ENCODE measurements around the gene P2RY2. TPM values are rescaled to one million over a fixed set of nuclear protein-coding genes. Genes with fewer than 3 reads are reported as not detected.

Gene P2RY2
- total and polyA plus RNA-seq, 9 of the 15 experiments (the other 6 are each of a cell fraction or from before 2014, with no cell fraction given), result not detected

DNA sequence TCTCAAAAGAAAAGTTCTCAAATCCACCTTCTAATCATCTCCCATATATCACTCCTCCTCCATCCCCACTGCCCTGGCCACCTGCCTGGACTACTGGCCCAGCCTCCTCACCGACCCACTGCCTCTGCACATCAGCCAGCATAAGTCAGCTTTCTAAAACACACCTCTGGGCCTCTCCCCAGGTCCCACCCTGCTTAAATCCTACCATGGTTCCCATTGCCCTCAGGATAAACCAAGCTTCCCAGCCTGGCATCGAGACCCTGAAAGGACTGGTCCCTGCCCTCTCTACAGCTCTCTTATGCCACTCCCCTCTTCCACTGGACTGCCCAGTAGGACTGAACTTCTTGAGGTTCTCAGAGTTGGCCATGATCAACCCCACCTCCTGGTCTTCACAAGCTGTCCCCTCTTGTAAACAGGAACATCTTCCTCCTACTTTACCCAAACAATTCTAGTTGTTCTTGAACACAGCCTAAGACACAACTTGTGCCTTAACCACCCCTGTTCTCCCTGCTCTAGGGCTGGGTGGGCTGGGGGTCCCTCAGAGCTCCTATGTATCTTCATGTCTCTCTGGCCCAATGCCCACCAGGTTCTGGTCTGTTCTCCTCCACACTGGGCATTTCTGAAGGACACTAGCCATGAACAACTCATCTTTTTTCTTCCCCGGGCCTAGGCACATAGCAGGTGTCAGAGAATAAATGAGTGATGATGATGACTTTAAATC, 41.5 kb downstream of the P2RY2 start:
- Histone ChIP-seq H3K9ac (ENCODE audit: insufficient read depth in 1 of 2, low read depth in 2 of 2, low read length in 2 of 2) (no peak overlapping the region), H3K4me2 (ENCODE audit: insufficient read depth, low read length) (no peak overlapping the region), H3K27me3 (ENCODE audit: control insufficient read depth in 2 of 2, insufficient read depth in 2 of 2, low read length in 2 of 2) (peaks cover 10 to 20% of the 10 kb centered on the region in 2 experiments), H4K20me1 (replicated peaks; ENCODE audit: control insufficient read depth, insufficient read depth, low read length) (no peaks in the 10 kb centered on the region), H3K9me3 (replicated peaks; ENCODE audit: control insufficient read depth, insufficient read depth, low read depth, low read length) (no peaks in the 10 kb centered on the region), H3K27ac (ENCODE audit: extremely low read depth, low read depth, low read length) (no peak overlapping the region), H3K36me3 (ENCODE audit: control insufficient read depth, insufficient read depth, low read length) (no peaks in the 10 kb centered on the region), H3K79me2 (ENCODE audit: control insufficient read depth, insufficient read depth, low read length) (no peaks in the 10 kb centered on the region), H2AFZ (ENCODE audit: low read depth, low read length) (no peak overlapping the region), H3K9me1 (ENCODE audit: control insufficient read depth, insufficient read depth, low read length) (no peaks in the 10 kb centered on the region), H3K4me1 (replicated peaks in 1 of 2; ENCODE audit: control insufficient read depth in 2 of 2, insufficient read depth in 2 of 2, low read length in 2 of 2) (peaks cover 0 to 5% of the 10 kb centered on the region in 2 experiments; a peak in 1 of 5 replicates), H3K4me3 (no peak overlapping the region)
- FAIRE-seq (no peak), DNase-seq (ENCODE audit: extremely low read depth in 1 of 4, low spot score in 3 of 4) (no peak), ATAC-seq (no peak)
- CTCF ChIA-PET (ENCODE audit: low intra/inter-chr PET ratio), result no interaction called here
- POLR2A ChIA-PET, result interaction anchor here (0.8 kb wide), 1 partner anchor 8 kb away, joined by 3 read pairs; no protein-coding TSS in a partner anchor
- 4% methylated on average over 3 of the region's 3 CpGs for WGBS (ENCODE audit: insufficient coverage, low coverage, missing lambda C conversion rate)
- no peak for TF ChIP-seq RAD51 (IDR thresholded peaks at IDR 0.05; ENCODE audit: borderline replicate concordance, low read depth)
- no peak for TF ChIP-seq ZNF24 (IDR thresholded peaks at IDR 0.05)
- TF ChIP-seq, protein P1, sequence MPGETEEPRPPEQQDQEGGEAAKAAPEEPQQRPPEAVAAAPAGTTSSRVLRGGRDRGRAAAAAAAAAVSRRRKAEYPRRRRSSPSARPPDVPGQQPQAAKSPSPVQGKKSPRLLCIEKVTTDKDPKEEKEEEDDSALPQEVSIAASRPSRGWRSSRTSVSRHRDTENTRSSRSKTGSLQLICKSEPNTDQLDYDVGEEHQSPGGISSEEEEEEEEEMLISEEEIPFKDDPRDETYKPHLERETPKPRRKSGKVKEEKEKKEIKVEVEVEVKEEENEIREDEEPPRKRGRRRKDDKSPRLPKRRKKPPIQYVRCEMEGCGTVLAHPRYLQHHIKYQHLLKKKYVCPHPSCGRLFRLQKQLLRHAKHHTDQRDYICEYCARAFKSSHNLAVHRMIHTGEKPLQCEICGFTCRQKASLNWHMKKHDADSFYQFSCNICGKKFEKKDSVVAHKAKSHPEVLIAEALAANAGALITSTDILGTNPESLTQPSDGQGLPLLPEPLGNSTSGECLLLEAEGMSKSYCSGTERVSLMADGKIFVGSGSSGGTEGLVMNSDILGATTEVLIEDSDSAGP (CRISPR knock-in tag; IDR thresholded peaks at IDR 0.05), result no peak
- TF ChIP-seq MCM5 (IDR thresholded peaks at IDR 0.05; ENCODE audit: low read depth), result no peak
- TF ChIP-seq, protein P2, sequence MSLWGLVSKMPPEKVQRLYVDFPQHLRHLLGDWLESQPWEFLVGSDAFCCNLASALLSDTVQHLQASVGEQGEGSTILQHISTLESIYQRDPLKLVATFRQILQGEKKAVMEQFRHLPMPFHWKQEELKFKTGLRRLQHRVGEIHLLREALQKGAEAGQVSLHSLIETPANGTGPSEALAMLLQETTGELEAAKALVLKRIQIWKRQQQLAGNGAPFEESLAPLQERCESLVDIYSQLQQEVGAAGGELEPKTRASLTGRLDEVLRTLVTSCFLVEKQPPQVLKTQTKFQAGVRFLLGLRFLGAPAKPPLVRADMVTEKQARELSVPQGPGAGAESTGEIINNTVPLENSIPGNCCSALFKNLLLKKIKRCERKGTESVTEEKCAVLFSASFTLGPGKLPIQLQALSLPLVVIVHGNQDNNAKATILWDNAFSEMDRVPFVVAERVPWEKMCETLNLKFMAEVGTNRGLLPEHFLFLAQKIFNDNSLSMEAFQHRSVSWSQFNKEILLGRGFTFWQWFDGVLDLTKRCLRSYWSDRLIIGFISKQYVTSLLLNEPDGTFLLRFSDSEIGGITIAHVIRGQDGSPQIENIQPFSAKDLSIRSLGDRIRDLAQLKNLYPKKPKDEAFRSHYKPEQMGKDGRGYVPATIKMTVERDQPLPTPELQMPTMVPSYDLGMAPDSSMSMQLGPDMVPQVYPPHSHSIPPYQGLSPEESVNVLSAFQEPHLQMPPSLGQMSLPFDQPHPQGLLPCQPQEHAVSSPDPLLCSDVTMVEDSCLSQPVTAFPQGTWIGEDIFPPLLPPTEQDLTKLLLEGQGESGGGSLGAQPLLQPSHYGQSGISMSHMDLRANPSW (CRISPR knock-in tag; IDR thresholded peaks at IDR 0.05), result no peak
- TF ChIP-seq ZNF778 (CRISPR knock-in tag; IDR thresholded peaks at IDR 0.05), result no peak
- no peak for TF ChIP-seq HNRNPLL (IDR thresholded peaks at IDR 0.05; ENCODE audit: low read depth, low read length, poor library complexity, severe bottlenecking)
- no peak for TF ChIP-seq ARID1B (IDR thresholded peaks at IDR 0.05)
- TF ChIP-seq E2F8 (IDR thresholded peaks at IDR 0.05; ENCODE audit: low read depth, partially characterized antibody), result no peak
- TF ChIP-seq, protein P3, sequence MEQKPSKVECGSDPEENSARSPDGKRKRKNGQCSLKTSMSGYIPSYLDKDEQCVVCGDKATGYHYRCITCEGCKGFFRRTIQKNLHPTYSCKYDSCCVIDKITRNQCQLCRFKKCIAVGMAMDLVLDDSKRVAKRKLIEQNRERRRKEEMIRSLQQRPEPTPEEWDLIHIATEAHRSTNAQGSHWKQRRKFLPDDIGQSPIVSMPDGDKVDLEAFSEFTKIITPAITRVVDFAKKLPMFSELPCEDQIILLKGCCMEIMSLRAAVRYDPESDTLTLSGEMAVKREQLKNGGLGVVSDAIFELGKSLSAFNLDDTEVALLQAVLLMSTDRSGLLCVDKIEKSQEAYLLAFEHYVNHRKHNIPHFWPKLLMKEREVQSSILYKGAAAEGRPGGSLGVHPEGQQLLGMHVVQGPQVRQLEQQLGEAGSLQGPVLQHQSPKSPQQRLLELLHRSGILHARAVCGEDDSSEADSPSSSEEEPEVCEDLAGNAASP (IDR thresholded peaks at IDR 0.05), result no peak
- TF ChIP-seq ZNF766 (CRISPR knock-in tag; conservative IDR thresholded peaks at IDR 0.05), result no peak
- TF ChIP-seq FOSL1 (tag; conservative IDR thresholded peaks at IDR 0.05), result no peak
- no peak for TF ChIP-seq KAT8 (IDR thresholded peaks at IDR 0.05; ENCODE audit: low read depth)
- no peak for TF ChIP-seq RUNX1 (IDR thresholded peaks at IDR 0.05; ENCODE audit: low read depth)
- BruUV-seq (replicated peaks), result no TSS peak
- in situ Hi-C loops (cut with MboI), result no loop called here
- intact Hi-C loops (cut with micrococcal nuclease), result no loop called here

All from K562 (cell line).